Adrenal gland (tissue), 5 donors: Measurements from ENCODE around the gene CHD2.

ENCODE experiments used
- POLR2A ChIP-seq, 2 donors: fragments of 450-650 bp; IDR thresholded peaks; one replicate each; pipeline ENCODE4 v1.6.1; 2017; ENCODE audit warnings: antibody characterized with exemption in 2 of 2, mild to moderate bottlenecking in 2 of 2, moderate library complexity in 1 of 2
- TF ChIP-seq, protein P1 (sequence below), 6 experiments: fragments of 450-650 bp in 4 of 6; fragments of 200-600 bp in 2 of 6; sonication (generic) in 1 of 6; IDR thresholded peaks; 1 replicate in 5 of 6; 2 replicates in 1 of 6; pipeline versions ENCODE4 v1.5.1 to v1.8.0; 2016 to 2021; ENCODE audit warnings: antibody characterized with exemption in 6 of 6, mild to moderate bottlenecking in 2 of 6, moderate library complexity in 1 of 6
- donor health status: DM: no; HTN: no; CAD: no.

DNA sequence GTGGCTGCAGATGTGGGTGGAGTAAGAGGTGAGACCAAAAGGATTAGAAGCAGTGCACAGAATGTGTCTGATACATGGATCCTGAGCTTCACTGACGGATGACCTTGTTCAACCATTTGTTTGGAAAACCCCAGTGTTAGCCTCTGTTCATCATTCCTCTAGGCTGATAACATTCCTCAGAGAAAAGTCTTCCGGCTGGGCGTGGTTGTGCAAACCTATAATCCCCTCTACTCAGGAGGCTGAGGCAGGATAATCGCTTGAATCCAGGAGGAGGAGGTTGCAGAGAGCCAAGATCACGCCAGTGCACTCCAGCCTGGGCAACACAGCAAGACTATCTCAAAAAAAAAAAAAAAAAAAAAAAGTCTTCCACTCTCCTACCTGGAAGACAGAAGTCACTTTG, 23.1 kb upstream of the CHD2 start:
- TF ChIP-seq, protein P1, sequence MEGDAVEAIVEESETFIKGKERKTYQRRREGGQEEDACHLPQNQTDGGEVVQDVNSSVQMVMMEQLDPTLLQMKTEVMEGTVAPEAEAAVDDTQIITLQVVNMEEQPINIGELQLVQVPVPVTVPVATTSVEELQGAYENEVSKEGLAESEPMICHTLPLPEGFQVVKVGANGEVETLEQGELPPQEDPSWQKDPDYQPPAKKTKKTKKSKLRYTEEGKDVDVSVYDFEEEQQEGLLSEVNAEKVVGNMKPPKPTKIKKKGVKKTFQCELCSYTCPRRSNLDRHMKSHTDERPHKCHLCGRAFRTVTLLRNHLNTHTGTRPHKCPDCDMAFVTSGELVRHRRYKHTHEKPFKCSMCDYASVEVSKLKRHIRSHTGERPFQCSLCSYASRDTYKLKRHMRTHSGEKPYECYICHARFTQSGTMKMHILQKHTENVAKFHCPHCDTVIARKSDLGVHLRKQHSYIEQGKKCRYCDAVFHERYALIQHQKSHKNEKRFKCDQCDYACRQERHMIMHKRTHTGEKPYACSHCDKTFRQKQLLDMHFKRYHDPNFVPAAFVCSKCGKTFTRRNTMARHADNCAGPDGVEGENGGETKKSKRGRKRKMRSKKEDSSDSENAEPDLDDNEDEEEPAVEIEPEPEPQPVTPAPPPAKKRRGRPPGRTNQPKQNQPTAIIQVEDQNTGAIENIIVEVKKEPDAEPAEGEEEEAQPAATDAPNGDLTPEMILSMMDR (IDR thresholded peaks at IDR 0.05) = no peak
- TF ChIP-seq POLR2A (IDR thresholded peaks at IDR 0.05) = no peak
